Lower leg skin (tissue), 4 donors: ENCODE measurements around the gene TNFRSF8. TPM values are rescaled to one million over a fixed set of nuclear protein-coding genes. Genes with fewer than 3 reads are reported as not detected.
"Not testable (repeated sequence)": the region's sequence is repeated elsewhere in the genome, so short reads cannot be mapped to it uniquely, and the experiment has no call there.

ENCODE experiments used
- DNase-seq, 2 donors: peaks; one replicate each; pipeline ENCODE4 v3.0.0-alpha.2; 2019; ENCODE audit warnings: low spot score in 2 of 2
- H3K4me3 ChIP-seq: fragments of 200-600 bp; sonication (generic); 2 replicates; pipeline ENCODE4 v1.5.1; 2017; ENCODE audit warnings: mild to moderate bottlenecking, low read depth; ENCODE audit not compliant: poor library complexity, severe bottlenecking
- CTCF ChIP-seq, 3 donors: fragments of 450-650 bp; IDR thresholded peaks; one replicate each; pipeline ENCODE4 v1.5.1; 2016; ENCODE audit warnings: antibody characterized with exemption in 3 of 3, mild to moderate bottlenecking in 3 of 3, moderate library complexity in 2 of 3
- POLR2A ChIP-seq, 2 donors: fragments of 450-650 bp; IDR thresholded peaks; one replicate each; pipeline ENCODE4 v1.6.1; 2016 to 2017; ENCODE audit warnings: antibody characterized with exemption in 2 of 2, mild to moderate bottlenecking in 1 of 2, moderate library complexity in 1 of 2
- WGBS, 2 donors: methylation state at CpG; one replicate each; pipeline ENCODE4 v1.1.5; 2018; 5-methylcytosine and 5-hydroxymethylcytosine counted together
- intact Hi-C: fragments of 100-400 bp; cut with DNase I; formaldehyde crosslinking; loops from one replicate; pipeline ENCODE4 v1.15.0; 2023; ENCODE audit warnings: low total_unique reads
- total RNA-seq, 4 donors: library from RNA; depleted of rRNA; stranded (reverse); fragments of >200 nt; gene quantifications; one replicate each; pipeline ENCODE4 v1.1.0, GENCODE V29; 2016

The TNFRSF8 gene
- total RNA-seq, 4 donors from 2014 or later = 0.72 to 4.1 (median 1.9) TPM

GRCh38 chr1:12037486-12038355, 25.4 kb upstream of the TNFRSF8 start:
- DNase-seq = no peak
- TF ChIP-seq CTCF (IDR thresholded peaks at IDR 0.05) = no peak
- TF ChIP-seq POLR2A (IDR thresholded peaks at IDR 0.05) = no peak
- intact Hi-C loops = no loop called here
- WGBS, 2 donors = 87 to 89% methylated on average over 18 of the region's 18 CpGs
- no peak overlapping the region for H3K4me3 ChIP-seq

- no peak for TF ChIP-seq POLR2A (IDR thresholded peaks at IDR 0.05)
- no peak for TF ChIP-seq CTCF (IDR thresholded peaks at IDR 0.05)
- WGBS, 2 donors = 86 to 93% methylated on average over 17 of the region's 17 CpGs
- intact Hi-C loops = no loop called here
- no peak overlapping the region for H3K4me3 ChIP-seq
- no peak for DNase-seq
Observed at GRCh38 chr1:12038356-12039163, 24.5 kb upstream of the TNFRSF8 start.

GRCh38 chr1:12039164-12039525, 24.0 kb upstream of the TNFRSF8 start:
- DNase-seq = no peak
- WGBS, 2 donors = 58 to 74% methylated on average over 2 of the region's 2 CpGs
- no peak overlapping the region for H3K4me3 ChIP-seq
- intact Hi-C loops = no loop called here
- TF ChIP-seq POLR2A (IDR thresholded peaks at IDR 0.05) = no peak
- TF ChIP-seq CTCF (IDR thresholded peaks at IDR 0.05) = no peak

GRCh38 chr1:12039824-12040456, 23.2 kb upstream of the TNFRSF8 start:
- not testable (repeated sequence) for DNase-seq
- 89 to 90% methylated on average over 13 of the region's 13 CpGs for WGBS, 2 donors

GRCh38 chr1:12040457-12041051, 22.5 kb upstream of the TNFRSF8 start:
- H3K4me3 ChIP-seq = no peak overlapping the region
- DNase-seq = no peak
- intact Hi-C loops = no loop called here
- 59 to 68% methylated on average over 6 of the region's 6 CpGs for WGBS, 2 donors
- no peak for TF ChIP-seq POLR2A (IDR thresholded peaks at IDR 0.05)
- TF ChIP-seq CTCF (IDR thresholded peaks at IDR 0.05) = no peak

More at GRCh38 chr1:12039824-12040456, 23.2 kb upstream of the TNFRSF8 start:
- intact Hi-C loops, H3K4me3 ChIP-seq: not testable (repeated sequence)

- H3K4me3 ChIP-seq, DNase-seq, intact Hi-C loops: not testable (repeated sequence)
- 73 to 76% methylated on average over 13 to 15 of the region's 15 CpGs for WGBS, 2 donors
Observed at GRCh38 chr1:12044187-12044877, 18.8 kb upstream of the TNFRSF8 start.
